Upper lobe of right lung (tissue), 1 donor: ENCODE measurements around the gene CNPY2. TPM values are rescaled to one million over a fixed set of nuclear protein-coding genes. Genes with fewer than 3 reads are reported as not detected.
"Not testable (repeated sequence)": the region's sequence is repeated elsewhere in the genome, so short reads cannot be mapped to it uniquely, and the experiment has no call there.

Experiments used
- ATAC-seq: fragments of 200-7000 bp; cut with Tn5 transposase; one replicate; pipeline ENCODE4 v1.9.1; 2020; ENCODE audit warnings: mild to moderate bottlenecking, moderate library complexity
- DNase-seq: peaks from one replicate; pipeline ENCODE4 v3.0.0-alpha.2; 2020
- H3K27ac ChIP-seq: fragments of 200-600 bp; one replicate; pipeline ENCODE4 v1.8.0; 2022
- H3K27me3 ChIP-seq: fragments of 200-600 bp; one replicate; pipeline ENCODE4 v1.8.0; 2022; ENCODE audit warnings: mild to moderate bottlenecking
- H3K36me3 ChIP-seq: fragments of 200-600 bp; one replicate; pipeline ENCODE4 v1.8.0; 2022
- H3K4me1 ChIP-seq: fragments of 200-600 bp; one replicate; pipeline ENCODE4 v1.8.0; 2022
- H3K4me3 ChIP-seq: fragments of 200-600 bp; one replicate; pipeline ENCODE4 v1.8.0; 2022; ENCODE audit warnings: mild to moderate bottlenecking
- H3K9me3 ChIP-seq: fragments of 200-600 bp; one replicate; pipeline ENCODE4 v1.8.0; 2022
- CTCF ChIP-seq: fragments of 200-600 bp; IDR thresholded peaks from one replicate; pipeline ENCODE4 v1.8.0; 2022; ENCODE audit warnings: antibody characterized with exemption
- intact Hi-C: fragments of 100-400 bp; cut with DNase I; formaldehyde crosslinking; loops from one replicate; pipeline ENCODE4 v1.11.0; 2022
- total RNA-seq: library from RNA; stranded (reverse); fragmentation: NEBNext Ultra II Directional; extraction: Animal tissue kit (Norgen Biotek cat#: 25700); gene quantifications from one replicate; pipeline ENCODE4 v1.2.1, GENCODE V29; 2021
- donor health status: DM: no; HTN: yes; CAD: no; lungs with severe emphysema.

The CNPY2 gene
- total RNA-seq, 1 donor from 2014 or later = 101 TPM

- H3K27me3 ChIP-seq = no peaks in the 10 kb centered on the region
- ATAC-seq (no peak), DNase-seq (no peak)
- peak overlapping the region; percentile 98 for H3K27ac ChIP-seq
- peaks cover 22% of the 10 kb centered on the region for H3K4me1 ChIP-seq
- H3K36me3 ChIP-seq = peaks cover 29% of the 10 kb centered on the region
- no peaks in the 10 kb centered on the region for H3K9me3 ChIP-seq
- no peak for TF ChIP-seq CTCF
- peak overlapping the region; percentile 94 for H3K4me3 ChIP-seq
- intact Hi-C loops = no loop called here
Measured at GRCh38 chr12:56358836-56359532, 43.2 kb upstream of the CNPY2 start.

- TF ChIP-seq CTCF = no peak
- no peak overlapping the region for H3K27ac ChIP-seq
- intact Hi-C loops = no loop called here
- no peaks in the 10 kb centered on the region for H3K27me3 ChIP-seq
- H3K9me3 ChIP-seq = no peaks in the 10 kb centered on the region
- no peak for ATAC-seq
- H3K4me1 ChIP-seq = no peaks in the 10 kb centered on the region
- no peak overlapping the region for H3K4me3 ChIP-seq
- DNase-seq = no peak
- peaks cover 99% of the 10 kb centered on the region for H3K36me3 ChIP-seq
Measured at GRCh38 chr12:56351325-56351724, 35.5 kb upstream of the CNPY2 start.

GRCh38 chr12:56350662-56351061 lies 34.9 kb upstream of the CNPY2 start:
- Histone ChIP-seq H3K9me3 (no peaks in the 10 kb centered on the region), H3K4me3 (no peak overlapping the region), H3K36me3 (peaks cover 99% of the 10 kb centered on the region), H3K27me3 (no peaks in the 10 kb centered on the region), H3K27ac (no peak overlapping the region), H3K4me1 (no peaks in the 10 kb centered on the region)
- no peak for ATAC-seq
- no peak for TF ChIP-seq CTCF
- intact Hi-C loops = no loop called here
- no peak for DNase-seq

- ATAC-seq (no peak), DNase-seq (no peak)
- no peaks in the 10 kb centered on the region for H3K9me3 ChIP-seq
- no peak overlapping the region for H3K4me3 ChIP-seq
- no peak overlapping the region for H3K27ac ChIP-seq
- H3K27me3 ChIP-seq = no peaks in the 10 kb centered on the region
- H3K36me3 ChIP-seq = peaks cover 99% of the 10 kb centered on the region
- no peak for TF ChIP-seq CTCF
- intact Hi-C loops = no loop called here
- H3K4me1 ChIP-seq = no peaks in the 10 kb centered on the region
Measured at GRCh38 chr12:56348776-56349175, 33.0 kb upstream of the CNPY2 start.

- ATAC-seq, intact Hi-C loops, H3K9me3 ChIP-seq, H3K4me3 ChIP-seq, H3K27ac ChIP-seq, H3K27me3 ChIP-seq, H3K4me1 ChIP-seq, DNase-seq: not testable (repeated sequence)
- H3K36me3 ChIP-seq = peaks cover 99% of the 10 kb centered on the region
Measured at GRCh38 chr12:56347255-56347654, 31.5 kb upstream of the CNPY2 start.

GRCh38 chr12:56346675-56347074 lies 30.9 kb upstream of the CNPY2 start:
- H3K9me3 ChIP-seq = no peaks in the 10 kb centered on the region
- H3K27ac ChIP-seq = no peak overlapping the region
- no peak for TF ChIP-seq CTCF
- no peak for ATAC-seq
- intact Hi-C loops = no loop called here
- no peaks in the 10 kb centered on the region for H3K27me3 ChIP-seq
- H3K4me3 ChIP-seq = no peak overlapping the region
- DNase-seq = no peak
- no peaks in the 10 kb centered on the region for H3K4me1 ChIP-seq
- H3K36me3 ChIP-seq = peaks cover 98% of the 10 kb centered on the region

- H3K27me3 ChIP-seq, intact Hi-C loops, H3K4me1 ChIP-seq, DNase-seq, ATAC-seq, H3K4me3 ChIP-seq, H3K27ac ChIP-seq, H3K9me3 ChIP-seq: not testable (repeated sequence)
- peaks cover 60% of the 10 kb centered on the region for H3K36me3 ChIP-seq
Measured at GRCh38 chr12:56342290-56342689, 26.5 kb upstream of the CNPY2 start.
